GM19324 (cell line): ENCODE data around the gene SLC1A2.
"Not testable (repeated sequence)": the region's sequence is repeated elsewhere in the genome, so short reads cannot be mapped to it uniquely, and the experiment has no call there.

ENCODE experiments used
- ATAC-seq: cut with Tn5 transposase; IDR thresholded peaks from one replicate; pipeline ENCODE4 v1.9.1; 2021; ENCODE audit warnings: mild to moderate bottlenecking, moderate library complexity; ENCODE audit not compliant: unreplicated experiment, low FRiP score

The SLC1A2 gene

DNA sequence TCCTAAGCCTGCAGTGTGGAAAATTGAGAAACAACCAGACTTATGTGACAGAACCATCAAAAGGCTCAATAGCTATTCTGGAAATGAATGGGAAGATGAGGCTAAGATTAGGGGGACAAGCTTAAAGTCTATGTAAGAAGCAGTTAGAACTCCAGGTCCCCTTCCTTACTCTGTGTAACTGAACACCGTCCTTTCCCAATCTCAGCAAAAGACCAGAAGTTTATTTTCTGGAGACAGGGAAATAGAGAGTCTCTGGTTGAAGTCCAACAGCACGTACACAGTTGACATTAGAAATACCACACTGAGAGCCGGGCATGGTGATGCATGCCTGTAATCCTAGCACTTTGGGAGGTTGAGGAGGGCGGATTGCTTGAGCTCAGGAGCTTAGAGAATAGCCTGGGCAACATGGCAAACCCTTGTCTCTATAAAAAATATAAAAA lies 186.4 kb downstream of the SLC1A2 start:
- ATAC-seq: no peak

DNA sequence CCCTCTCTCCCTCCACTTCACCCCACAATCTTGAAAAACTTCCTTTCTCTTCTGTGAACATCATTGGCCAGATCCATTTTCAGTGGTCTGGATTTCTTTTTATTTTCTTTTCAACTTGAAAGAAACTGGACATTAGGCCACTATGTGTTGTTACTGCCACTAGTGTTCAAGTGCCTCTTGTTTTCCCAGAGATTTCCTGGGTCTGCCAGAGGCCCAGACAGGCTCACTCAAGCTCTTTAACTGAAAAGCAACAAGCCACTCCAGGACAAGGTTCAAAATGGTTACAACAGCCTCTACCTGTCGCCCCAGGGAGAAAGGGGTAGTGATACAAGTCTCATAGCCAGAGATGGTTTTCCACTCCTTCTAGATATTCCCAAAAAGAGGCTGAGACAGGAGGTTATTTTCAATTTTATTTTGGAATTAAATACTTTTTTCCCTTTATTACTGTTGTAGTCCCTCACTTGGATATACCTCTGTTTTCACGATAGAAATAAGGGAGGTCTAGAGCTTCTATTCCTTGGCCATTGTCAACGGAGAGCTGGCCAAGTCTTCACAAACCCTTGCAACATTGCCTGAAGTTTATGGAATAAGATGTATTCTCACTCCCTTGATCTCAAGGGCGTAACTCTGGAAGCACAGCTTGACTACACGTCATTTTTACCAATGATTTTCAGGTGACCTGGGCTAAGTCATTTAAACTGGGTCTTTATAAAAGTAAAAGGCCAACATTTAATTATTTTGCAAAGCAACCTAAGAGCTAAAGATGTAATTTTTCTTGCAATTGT lies 188.1 kb downstream of the SLC1A2 start:
- ATAC-seq: no peak

DNA sequence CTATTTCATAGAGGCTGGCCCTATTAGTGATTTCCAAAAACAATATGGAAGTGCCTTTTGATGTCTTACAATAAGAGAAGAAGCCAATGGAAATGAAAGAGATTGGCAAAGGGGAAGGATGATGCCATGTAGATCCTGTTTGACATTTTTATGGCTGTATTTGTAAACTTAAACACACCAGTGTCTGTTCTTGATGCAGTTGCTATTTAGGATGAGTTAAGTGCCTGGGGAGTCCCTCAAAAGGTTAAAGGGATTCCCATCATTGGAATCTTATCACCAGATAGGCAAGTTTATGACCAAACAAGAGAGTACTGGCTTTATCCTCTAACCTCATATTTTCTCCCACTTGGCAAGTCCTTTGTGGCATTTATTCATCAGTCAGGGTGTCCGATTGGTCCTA lies 189.0 kb downstream of the SLC1A2 start:
- no peak for ATAC-seq

DNA sequence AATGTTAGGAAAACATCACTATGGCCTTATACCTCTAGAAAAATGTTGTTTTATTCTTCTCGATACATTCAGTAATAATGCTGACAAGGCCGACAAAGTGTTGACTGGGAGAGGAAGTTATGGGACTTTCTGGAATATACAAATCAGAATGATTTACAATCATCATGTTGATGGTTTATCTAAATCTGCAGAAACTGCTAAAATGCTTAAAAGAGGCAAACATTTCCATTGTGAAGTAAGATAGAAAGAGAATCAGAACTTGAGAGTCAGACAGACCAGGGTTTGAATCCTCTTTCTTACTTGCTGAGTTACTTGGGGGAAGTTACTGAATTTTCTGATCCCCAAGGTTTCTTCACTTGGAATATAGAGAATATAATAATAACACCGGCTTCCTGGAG lies 191.0 kb downstream of the SLC1A2 start:
- no peak for ATAC-seq

DNA sequence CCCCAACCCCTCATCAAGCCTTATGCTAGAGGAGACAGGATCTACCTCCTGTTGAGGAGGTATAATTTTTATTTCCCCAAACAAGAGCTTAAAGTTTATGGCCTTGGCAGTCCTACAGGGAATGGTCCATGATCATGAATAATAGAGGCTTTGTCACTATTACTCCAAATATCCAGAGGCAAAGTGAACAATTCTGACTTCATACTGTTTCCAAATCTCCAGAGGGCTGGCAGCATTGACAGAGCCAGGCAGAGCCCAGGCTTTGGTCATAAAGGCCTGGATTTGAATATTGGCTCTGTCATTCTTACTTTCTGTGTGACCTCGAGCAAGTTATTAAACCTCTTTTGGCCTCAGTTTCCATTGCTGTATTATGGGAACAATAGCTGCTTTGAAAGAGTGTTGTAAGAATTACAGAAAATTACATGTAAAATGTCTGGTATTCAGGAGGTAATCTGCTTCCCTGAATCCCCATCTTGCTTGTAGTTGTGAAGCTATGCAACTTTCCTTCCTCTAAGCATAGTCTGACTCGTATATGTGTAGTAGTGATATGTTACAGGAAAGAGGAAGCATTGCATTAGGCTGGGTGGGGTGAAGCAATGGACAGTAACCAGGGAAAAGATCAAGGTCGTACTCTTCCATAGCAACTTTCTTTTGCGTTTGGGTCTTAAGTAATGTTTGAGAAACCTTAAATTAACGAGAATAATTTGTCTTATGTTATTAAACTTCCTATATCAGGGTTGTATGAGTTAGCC lies 191.6 kb downstream of the SLC1A2 start:
- no peak for ATAC-seq

DNA sequence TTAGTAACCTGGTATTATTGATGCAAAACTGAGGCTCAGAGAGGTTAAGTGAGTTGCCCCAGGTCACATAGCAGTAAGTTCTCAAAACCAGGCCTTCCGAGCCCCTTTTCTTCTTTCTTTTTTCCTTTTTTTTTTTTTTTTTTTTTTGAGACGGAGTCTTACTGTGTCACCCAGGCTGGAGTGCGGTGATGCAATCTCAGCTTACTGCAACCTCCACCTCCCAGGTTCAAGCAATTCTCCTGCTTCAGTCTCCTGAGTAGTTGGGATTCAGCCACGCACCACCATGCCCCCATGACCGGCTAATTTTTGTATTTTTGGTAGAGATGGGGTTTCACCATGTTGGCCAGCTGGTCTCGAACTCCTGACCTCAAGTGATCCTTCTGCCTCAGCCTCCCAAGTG lies 192.6 kb downstream of the SLC1A2 start:
- not testable (repeated sequence) for ATAC-seq

DNA sequence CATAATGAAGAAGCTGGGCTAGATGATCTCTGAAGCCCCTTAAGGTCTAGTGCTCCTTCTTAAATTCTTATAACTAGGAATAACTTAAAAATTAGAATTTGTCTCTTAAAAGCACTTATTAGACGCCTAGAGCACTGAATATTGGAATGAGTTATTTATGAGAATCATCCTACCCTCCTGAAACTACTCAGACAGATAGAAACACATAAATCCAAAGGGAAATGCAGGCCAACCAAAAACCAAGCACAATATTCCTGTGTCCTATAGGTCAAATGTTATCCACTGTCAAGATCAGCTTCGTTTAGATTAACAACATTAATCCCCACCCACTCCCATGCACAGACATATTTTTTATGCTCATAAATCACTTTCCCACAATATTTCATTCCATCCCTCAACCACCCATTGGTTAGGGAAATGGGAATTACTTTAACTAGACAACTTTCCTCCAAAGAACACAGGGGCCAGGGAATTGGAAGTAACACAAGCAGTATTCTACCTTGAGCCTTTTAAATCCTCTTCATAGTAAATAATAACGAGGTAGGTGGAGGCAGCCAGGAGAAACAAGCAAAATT lies 193.3 kb downstream of the SLC1A2 start:
- no peak for ATAC-seq

DNA sequence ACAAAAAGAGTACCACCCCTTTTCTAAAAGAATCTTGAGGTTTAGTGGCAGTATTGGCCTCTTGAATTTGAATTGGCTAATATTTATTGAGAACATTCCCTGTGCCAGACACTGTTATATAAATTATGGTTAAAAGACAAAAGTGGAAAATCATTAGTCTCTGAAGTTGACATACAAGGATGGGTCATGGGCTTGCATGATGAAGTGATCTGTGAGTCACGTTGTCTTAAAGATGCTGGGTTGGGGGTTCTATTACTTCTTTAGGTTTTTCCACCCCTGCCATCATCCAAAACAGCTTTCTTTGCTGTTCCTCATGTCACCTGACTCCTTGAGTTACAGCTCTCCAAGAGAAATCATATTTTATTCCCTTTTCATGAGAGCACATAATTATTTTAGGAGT lies 195.4 kb downstream of the SLC1A2 start:
- ATAC-seq: no peak

DNA sequence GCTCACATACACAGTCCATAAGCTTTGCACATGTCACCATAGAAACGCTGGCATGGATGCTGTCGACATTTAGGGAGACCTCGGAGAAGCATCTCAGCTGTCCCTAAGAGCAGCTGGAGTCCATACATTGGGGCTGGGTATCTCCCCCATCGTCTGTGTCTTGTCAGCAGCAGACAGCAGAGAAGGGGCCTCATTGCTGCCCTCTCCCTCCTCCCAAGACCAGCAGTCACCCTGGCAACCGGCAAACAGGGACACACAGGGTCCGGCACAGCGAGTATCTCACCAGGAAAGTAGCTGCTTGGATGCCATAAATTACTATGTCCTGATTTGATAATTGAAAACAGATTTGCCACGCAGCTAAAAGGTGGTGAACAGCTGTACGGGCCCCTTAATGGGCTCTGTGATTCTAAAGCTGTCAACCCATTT lies 196.0 kb downstream of the SLC1A2 start:
- no peak for ATAC-seq

DNA sequence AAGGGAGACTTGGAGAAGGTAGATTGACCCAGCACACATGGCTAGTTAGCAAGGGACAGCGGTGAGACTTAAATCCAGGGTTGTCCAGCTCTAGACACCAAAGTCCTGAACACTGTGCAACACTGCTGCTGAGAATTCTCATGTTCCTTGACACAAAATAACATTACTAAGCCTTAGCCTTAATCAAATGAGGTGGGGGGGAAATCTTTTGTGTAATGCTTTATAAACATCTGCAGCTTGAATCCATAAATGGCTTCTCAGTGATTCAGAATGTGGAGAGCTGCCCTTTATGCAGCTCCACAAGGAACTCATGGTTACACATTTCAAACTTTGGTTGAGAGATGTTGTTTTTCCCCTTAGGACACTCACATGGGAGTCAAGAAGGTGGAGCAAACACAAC lies 200.4 kb downstream of the SLC1A2 start:
- no peak for ATAC-seq

DNA sequence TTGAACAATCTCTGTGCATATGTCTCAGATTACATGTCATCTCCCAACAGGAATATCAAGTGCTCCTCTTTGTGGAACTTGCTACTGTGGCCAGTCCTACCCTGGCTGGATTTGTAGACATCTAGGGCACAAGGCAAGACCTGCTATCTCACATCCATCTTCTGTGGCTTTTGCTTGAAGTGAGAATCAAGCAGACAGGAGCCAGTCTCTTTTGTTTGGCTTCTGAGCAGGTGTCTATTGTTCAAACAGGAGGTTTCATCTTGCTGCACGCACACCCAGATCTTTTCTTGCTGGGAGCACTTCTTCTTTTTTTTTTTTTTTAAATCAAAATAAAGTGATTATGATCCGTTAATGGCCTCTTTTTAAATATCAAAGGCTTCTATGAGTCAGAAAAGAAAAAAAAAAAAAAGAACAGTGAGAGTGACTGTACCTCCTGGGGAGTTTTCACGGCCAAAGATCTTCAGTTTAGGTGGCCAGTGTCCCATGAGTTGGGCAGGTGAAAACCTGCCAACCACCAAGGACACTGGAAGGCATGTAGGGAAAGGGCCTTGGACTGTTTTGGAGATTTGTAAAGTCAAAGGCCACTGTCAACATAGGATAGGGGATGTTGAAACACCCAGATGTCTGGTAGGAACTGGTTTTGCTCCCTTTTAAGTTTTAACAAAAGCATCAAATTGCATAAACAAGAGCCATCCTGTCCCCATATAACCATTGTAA lies 202.2 kb downstream of the SLC1A2 start:
- ATAC-seq: no peak

DNA sequence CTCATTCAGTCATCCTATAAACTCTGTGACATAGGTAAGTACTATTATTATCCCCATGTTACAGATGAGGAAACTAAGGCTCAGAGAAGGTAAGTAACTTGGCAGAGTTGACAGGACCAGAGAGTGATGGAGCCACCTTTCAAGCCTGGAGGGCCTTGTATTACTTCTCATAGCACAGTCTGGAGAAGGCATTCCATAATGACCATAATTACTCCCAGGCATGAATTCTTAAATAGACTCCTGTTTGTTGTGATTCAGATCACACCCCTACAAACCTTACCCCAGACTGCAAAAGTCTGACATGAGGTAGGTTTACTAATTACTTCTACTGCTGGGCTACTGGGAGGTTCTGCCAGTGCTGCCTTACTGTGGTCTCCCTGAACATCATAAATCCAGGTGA lies 203.4 kb downstream of the SLC1A2 start:
- ATAC-seq: no peak

DNA sequence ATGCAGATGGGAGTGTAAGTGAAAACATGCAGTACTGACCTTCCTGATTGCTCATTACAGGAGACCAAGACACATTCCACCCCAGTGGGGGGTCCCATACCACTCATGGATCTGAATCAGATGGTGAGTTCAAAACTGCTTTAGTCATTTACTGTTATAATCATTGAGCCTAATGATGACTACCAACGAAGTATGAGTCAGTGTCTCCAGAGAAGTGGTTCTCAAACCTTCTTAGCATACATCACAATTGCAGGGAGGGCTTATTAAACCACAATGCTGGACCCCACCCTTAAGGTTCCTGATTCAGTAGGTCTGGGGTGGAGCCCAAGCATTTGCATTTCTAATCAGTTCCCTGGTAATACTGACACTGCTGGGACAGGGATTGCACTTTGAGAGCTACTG lies 204.6 kb downstream of the SLC1A2 start:
- ATAC-seq: no peak

DNA sequence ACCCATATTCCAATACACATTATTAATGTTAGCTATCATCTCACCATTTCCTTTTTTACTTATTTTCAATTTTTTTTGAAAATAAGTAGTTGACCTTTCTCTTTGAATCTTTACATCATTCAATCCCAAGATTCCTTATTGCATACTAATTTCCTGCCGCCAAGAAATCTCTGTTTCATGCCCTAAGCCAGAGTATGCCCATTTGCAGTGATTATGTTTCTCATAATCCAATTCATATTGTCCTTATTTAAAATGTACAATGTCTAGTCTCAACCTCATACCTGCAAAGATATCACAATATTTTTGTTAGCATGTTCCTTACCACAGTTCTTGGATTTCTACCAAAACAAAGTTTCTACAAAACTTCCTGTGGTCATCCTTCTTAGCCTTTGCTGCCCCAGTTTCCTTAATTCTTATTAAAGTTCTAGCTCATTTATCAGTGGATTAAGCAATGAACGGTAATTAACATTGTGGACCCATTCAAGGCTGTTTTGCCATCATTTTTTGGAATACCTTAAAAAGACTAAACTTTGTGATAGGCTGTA lies 205.1 kb downstream of the SLC1A2 start:
- ATAC-seq: no peak

DNA sequence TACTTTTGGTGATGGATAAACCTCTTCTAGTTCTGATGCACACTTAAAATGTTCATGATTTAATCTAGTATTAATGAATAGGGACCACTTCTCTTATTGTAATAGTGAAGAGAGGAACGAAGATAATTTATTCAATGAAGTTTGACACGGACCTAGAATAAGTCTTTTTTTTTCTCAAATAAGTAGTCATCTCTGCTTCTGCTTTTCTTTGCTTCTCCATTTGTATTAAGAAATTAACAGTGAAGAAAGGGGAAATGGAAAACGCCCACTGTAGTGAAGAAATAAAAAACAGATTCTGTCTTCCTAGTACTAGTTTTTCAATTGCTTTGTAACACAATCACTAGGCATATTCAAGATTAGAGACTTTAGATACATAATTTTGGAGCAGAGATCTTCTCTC lies 207.4 kb downstream of the SLC1A2 start:
- no peak for ATAC-seq

DNA sequence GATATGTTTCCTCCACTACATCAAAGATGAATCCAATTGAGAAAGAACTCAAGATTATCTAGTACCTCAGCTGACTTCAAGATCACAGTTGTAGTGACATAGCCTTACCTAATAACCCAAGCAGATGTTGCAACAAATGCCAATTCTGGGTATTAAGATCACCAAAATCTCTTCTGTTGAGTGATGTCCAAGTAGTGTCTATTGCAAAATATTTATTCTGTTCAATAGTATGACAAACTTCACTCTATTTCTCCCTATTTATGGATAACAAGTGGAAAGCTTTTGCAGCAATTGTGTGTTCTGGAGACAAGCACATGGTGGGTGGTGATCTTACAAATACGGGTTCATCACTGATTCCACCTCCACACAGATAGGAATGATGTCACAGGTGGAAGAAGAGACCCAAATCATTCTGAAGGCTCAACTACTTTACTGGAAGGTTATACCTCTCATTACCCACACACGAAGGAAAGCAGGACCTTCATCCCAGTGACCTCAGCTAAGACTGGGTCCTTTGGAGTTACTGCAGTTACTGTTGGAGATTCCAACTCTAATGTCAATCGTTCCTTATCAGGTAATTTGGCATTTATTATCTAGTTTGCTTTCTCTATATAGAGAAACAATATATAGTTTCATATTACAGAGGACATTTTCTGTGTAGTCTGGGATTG lies 208.3 kb downstream of the SLC1A2 start:
- ATAC-seq: no peak

DNA sequence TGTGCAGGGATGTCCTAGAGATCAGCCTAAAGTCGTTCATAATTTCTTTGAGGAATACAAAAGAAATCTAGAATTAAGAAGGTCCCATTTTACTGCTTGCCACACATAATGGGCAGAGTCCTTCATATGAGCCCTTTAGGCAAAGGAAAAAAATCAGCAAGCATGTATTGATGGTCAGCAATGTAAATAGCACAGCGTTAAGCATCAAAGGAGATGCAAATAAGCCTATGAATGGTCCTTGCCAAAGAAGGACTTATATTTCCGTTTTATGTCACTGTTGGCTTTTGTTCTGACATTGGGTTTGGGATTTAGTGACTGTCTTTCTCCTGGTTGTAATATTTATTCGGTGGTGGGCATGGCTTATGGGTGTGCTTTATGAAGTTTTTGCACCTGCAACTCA lies 210.6 kb downstream of the SLC1A2 start:
- no peak for ATAC-seq

DNA sequence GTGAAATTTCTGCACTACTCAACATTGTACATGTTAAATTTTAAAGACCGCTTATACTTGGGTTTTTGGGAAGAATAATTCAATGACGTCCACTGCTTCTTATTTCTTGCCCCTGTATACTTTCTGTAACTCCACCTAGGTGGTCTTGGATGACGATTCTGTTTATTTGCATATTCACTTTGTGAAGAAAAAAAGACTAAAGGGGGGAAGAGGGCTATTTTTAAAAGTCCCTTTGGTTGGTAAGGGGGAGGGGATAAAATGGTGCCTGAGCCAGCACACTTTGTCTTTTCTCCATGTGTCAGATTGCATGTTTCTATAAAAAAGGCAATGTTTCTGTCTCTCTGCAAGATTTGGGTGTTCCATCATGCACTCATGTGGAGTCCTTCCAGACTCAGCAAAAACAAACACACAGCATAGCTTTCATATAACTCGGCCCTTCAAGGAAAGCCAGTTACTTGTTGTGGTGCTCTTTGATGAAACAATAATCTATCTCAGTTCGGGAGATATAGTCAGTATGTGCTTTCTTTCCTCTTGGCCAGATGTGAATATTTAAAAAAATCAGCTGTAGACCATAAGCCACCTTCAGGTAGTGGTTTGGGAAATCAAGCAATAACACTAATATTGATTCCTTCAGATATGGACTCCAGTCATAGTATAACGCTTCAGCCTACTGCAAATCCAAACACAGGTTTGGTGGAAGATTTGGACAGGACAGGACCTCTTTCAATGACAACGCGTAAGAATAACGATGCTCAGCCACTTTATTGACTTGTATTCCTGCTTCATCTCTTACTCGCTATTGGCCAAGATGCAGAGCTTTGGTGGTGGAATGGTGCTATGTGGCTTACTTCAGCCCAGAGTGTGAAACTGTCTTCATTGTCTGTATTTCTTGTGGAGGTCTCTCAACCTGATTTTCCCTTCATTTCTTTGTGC lies 211.6 kb downstream of the SLC1A2 start:
- ATAC-seq: no peak

DNA sequence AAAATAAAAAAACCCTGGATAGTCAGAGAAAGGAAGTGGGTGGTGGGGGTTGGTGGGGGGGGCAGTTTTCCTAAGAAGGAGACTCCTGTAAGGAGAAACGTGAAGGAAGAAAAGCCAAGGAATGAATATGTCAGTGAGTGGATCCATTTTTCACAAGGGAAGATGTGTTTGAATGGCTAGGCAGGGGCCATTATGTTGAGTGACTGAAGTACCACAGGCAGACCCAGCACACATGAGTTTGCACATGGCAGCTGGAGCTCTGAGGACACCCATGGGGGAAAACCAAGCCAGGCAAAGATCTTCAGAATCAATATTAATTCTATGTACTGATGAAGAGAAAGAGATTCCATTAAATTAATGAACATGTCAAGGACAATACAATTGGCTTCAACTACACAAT lies 212.7 kb downstream of the SLC1A2 start:
- ATAC-seq: no peak
